ENCODE measurements around the gene GRK4. TPM values are rescaled to one million over a fixed set of nuclear protein-coding genes. Genes with fewer than 3 reads are reported as not detected.

GRK4 gene
- total and polyA plus RNA-seq, 2 experiments from 2014 or later, result 5.8 to 6.5 TPM

DNA sequence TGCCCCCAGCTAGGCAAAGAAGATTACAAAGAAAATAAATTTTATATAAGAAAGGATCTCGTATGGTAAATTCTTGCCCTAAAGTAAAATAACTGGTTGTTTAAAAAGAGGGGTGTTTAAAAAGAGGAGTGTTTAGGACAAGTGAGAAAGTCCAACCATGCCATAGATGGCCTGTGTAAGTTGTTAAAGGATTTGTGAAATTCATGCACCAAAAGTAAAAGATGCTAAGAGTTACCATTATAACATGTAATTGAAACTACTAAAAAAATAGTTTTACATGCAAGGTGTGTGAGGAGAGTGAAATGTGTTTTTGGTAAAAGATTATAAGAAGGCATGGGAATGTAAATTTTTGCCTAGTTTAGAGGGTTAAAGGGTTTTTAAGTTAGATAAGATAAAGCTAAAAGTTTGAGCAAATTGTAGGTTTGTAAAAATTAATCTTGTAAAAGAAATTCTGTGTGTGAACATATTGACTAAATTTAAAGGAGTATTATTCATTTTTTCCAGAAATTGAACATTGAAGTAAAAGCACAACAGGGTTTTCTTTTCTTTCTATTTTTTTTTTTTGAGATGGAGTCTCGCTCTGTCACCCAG, 90.9 kb downstream of the GRK4 start:
- Histone ChIP-seq H3K27ac (no peak overlapping the region), H3K79me2 (ENCODE audit: insufficient read depth) (no peaks in the 10 kb centered on the region), H3K9me3 (ENCODE audit: low read depth) (no peaks in the 10 kb centered on the region), H3K36me3 (ENCODE audit: low read depth) (no peaks in the 10 kb centered on the region), H3K9me2 (ENCODE audit: insufficient read depth) (no peaks in the 10 kb centered on the region), H3K4me1 (ENCODE audit: insufficient read depth) (no peaks in the 10 kb centered on the region), H3K9ac (no peak overlapping the region), H4K20me1 (ENCODE audit: insufficient read depth) (no peaks in the 10 kb centered on the region), H3K27me3 (replicated peaks; ENCODE audit: insufficient read depth) (no peaks in the 10 kb centered on the region), H3K4me2 (ENCODE audit: unreplicated experiment) (no peak overlapping the region), H3K4me3 (no peak overlapping the region), H2AFZ (no peak overlapping the region), H3F3A (ENCODE audit: insufficient read depth) (no peaks in the 10 kb centered on the region)
- no peak for DNase-seq
- in situ Hi-C loops (cut with MboI), result no loop called here
- 66 to 80% methylated on average over 2 of the region's 2 CpGs for WGBS, 2 experiments (ENCODE audit: low coverage in 1 of 2, low lambda C conversion rate in 2 of 2, missing lambda C conversion rate in 2 of 2)
- no peak for TF ChIP-seq EZH2 (IDR thresholded peaks at IDR 0.05; ENCODE audit: insufficient read depth, poor library complexity, severe bottlenecking)
- no peak for TF ChIP-seq EZH2phosphoT487 (IDR thresholded peaks at IDR 0.05; ENCODE audit: insufficient read depth, low read depth)

DNA sequence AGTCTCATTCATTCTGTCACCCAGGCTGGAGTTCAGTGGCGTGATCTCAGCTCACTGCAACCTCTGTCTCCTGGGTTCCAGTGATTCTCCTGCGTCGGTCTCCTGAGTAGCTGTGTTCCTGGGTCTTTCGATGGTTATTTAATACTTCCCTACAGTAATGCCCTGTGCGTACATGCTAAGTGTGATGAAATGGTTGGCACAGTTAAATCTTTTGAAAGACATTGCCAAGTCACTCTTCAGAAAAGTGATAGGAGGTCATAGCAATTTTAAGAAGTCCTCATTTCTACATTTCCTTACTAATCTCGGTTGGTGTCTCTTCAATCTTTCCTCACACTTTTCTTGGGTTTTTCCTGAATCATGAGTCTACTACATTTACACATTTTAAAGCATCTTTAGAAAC, 96.6 kb downstream of the GRK4 start:
- Histone ChIP-seq H3K79me2 (ENCODE audit: insufficient read depth) (no peaks in the 10 kb centered on the region), H4K20me1 (ENCODE audit: insufficient read depth) (no peaks in the 10 kb centered on the region), H3K27me3 (replicated peaks; ENCODE audit: insufficient read depth) (no peaks in the 10 kb centered on the region), H2AFZ (no peak overlapping the region), H3K36me3 (ENCODE audit: low read depth) (no peaks in the 10 kb centered on the region), H3K4me3 (no peak overlapping the region), H3K9me3 (ENCODE audit: low read depth) (no peaks in the 10 kb centered on the region), H3K9ac (no peak overlapping the region), H3K9me2 (ENCODE audit: insufficient read depth) (no peaks in the 10 kb centered on the region), H3K27ac (no peak overlapping the region), H3K4me1 (ENCODE audit: insufficient read depth) (no peaks in the 10 kb centered on the region), H3F3A (ENCODE audit: insufficient read depth) (no peaks in the 10 kb centered on the region), H3K4me2 (ENCODE audit: unreplicated experiment) (no peak overlapping the region)
- no peak for TF ChIP-seq EZH2 (IDR thresholded peaks at IDR 0.05; ENCODE audit: insufficient read depth, poor library complexity, severe bottlenecking)
- no peak for TF ChIP-seq EZH2phosphoT487 (IDR thresholded peaks at IDR 0.05; ENCODE audit: insufficient read depth, low read depth)
- no peak for DNase-seq
- 73 to 78% methylated on average over 6 of the region's 6 CpGs for WGBS, 2 experiments (ENCODE audit: low coverage in 1 of 2, low lambda C conversion rate in 2 of 2, missing lambda C conversion rate in 2 of 2)
- in situ Hi-C loops (cut with MboI), result no loop called here

GRCh38 chr4:3060946-3061345, 97.6 kb downstream of the GRK4 start:
- Histone ChIP-seq H3K9ac (no peak overlapping the region), H3K9me3 (ENCODE audit: low read depth) (no peaks in the 10 kb centered on the region), H3K27ac (no peak overlapping the region), H3K4me2 (ENCODE audit: unreplicated experiment) (no peak overlapping the region), H4K20me1 (ENCODE audit: insufficient read depth) (no peaks in the 10 kb centered on the region), H3F3A (ENCODE audit: insufficient read depth) (no peaks in the 10 kb centered on the region), H3K36me3 (ENCODE audit: low read depth) (no peaks in the 10 kb centered on the region), H3K79me2 (ENCODE audit: insufficient read depth) (no peaks in the 10 kb centered on the region), H3K9me2 (ENCODE audit: insufficient read depth) (no peaks in the 10 kb centered on the region), H2AFZ (no peak overlapping the region), H3K4me1 (ENCODE audit: insufficient read depth) (no peaks in the 10 kb centered on the region), H3K4me3 (no peak overlapping the region), H3K27me3 (replicated peaks; ENCODE audit: insufficient read depth) (no peaks in the 10 kb centered on the region)
- WGBS, 2 experiments (ENCODE audit: low coverage in 1 of 2, low lambda C conversion rate in 2 of 2, missing lambda C conversion rate in 2 of 2), result 75 to 86% methylated on average over 6 of the region's 6 CpGs
- TF ChIP-seq EZH2phosphoT487 (IDR thresholded peaks at IDR 0.05; ENCODE audit: insufficient read depth, low read depth), result no peak
- no peak for TF ChIP-seq EZH2 (IDR thresholded peaks at IDR 0.05; ENCODE audit: insufficient read depth, poor library complexity, severe bottlenecking)
- in situ Hi-C loops (cut with MboI), result no loop called here
- DNase-seq, result no peak

- TF ChIP-seq EZH2 (IDR thresholded peaks at IDR 0.05; ENCODE audit: insufficient read depth, poor library complexity, severe bottlenecking), result no peak
- TF ChIP-seq EZH2phosphoT487 (IDR thresholded peaks at IDR 0.05; ENCODE audit: insufficient read depth, low read depth), result no peak
- no peak for DNase-seq
- in situ Hi-C loops (cut with MboI), result no loop called here
- H3K36me3 ChIP-seq (ENCODE audit: low read depth), result no peaks in the 10 kb centered on the region
- no peak overlapping the region for H3K9ac ChIP-seq
- no peak overlapping the region for H3K27ac ChIP-seq
- H3F3A ChIP-seq (ENCODE audit: insufficient read depth), result no peaks in the 10 kb centered on the region
- no peak overlapping the region for H3K4me2 ChIP-seq (ENCODE audit: unreplicated experiment)
- WGBS, 2 experiments (ENCODE audit: low coverage in 1 of 2, low lambda C conversion rate in 2 of 2, missing lambda C conversion rate in 2 of 2), result 85% methylated on average over 12 of the region's 12 CpGs
- no peaks in the 10 kb centered on the region for H3K27me3 ChIP-seq (replicated peaks; ENCODE audit: insufficient read depth)
- no peaks in the 10 kb centered on the region for H3K9me2 ChIP-seq (ENCODE audit: insufficient read depth)
- H4K20me1 ChIP-seq (ENCODE audit: insufficient read depth), result no peaks in the 10 kb centered on the region
- H3K4me3 ChIP-seq, result no peak overlapping the region
- H3K9me3 ChIP-seq (ENCODE audit: low read depth), result no peaks in the 10 kb centered on the region
- no peak overlapping the region for H2AFZ ChIP-seq
- H3K79me2 ChIP-seq (ENCODE audit: insufficient read depth), result no peaks in the 10 kb centered on the region
- no peaks in the 10 kb centered on the region for H3K4me1 ChIP-seq (ENCODE audit: insufficient read depth)
Measured at GRCh38 chr4:3062471-3062870, 99.1 kb downstream of the GRK4 start.

DNA sequence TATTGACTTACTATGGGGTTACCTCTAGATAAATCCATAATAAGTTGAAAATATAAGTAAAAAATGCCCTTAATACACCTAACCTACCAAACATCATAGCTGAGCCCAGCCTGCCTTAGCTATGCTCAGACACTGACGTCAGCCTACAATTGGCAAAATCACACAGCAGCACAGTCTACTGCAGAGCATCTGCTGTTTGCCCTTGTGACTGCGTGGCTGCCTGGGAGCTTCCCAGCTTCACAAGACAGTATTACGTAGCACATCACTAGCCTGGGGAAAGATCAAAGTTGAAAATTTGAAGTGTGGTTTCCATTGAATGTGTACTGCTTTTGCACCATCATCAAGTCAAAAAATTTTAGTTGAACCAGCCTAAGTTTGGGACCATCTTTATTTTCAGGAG, 102.2 kb downstream of the GRK4 start:
- Histone ChIP-seq H3K79me2 (ENCODE audit: insufficient read depth) (no peaks in the 10 kb centered on the region), H3F3A (ENCODE audit: insufficient read depth) (0 out of 2 replicates have a peak, but pooled peaks cover under 1% of the 10 kb centered on the region), H3K27me3 (replicated peaks; ENCODE audit: insufficient read depth) (no peaks in the 10 kb centered on the region), H3K36me3 (ENCODE audit: low read depth) (no peaks in the 10 kb centered on the region), H3K9me3 (ENCODE audit: low read depth) (no peaks in the 10 kb centered on the region), H4K20me1 (ENCODE audit: insufficient read depth) (no peaks in the 10 kb centered on the region), H3K4me3 (no peak overlapping the region), H3K4me1 (ENCODE audit: insufficient read depth) (no peaks in the 10 kb centered on the region), H2AFZ (no peak overlapping the region), H3K4me2 (ENCODE audit: unreplicated experiment) (no peak overlapping the region), H3K9me2 (ENCODE audit: insufficient read depth) (no peaks in the 10 kb centered on the region), H3K27ac (no peak overlapping the region), H3K9ac (no peak overlapping the region)
- no peak for DNase-seq
- TF ChIP-seq EZH2 (IDR thresholded peaks at IDR 0.05; ENCODE audit: insufficient read depth, poor library complexity, severe bottlenecking) (no peak), EZH2phosphoT487 (IDR thresholded peaks at IDR 0.05; ENCODE audit: insufficient read depth, low read depth) (no peak)
- in situ Hi-C loops (cut with MboI), result no loop called here
- WGBS, 2 experiments (ENCODE audit: low coverage in 1 of 2, low lambda C conversion rate in 2 of 2, missing lambda C conversion rate in 2 of 2), result 91 to 96% methylated on average over 3 of the region's 3 CpGs

Data from GM23248 (cell line).